ENCODE results near the gene STMN1. TPM values are rescaled to one million over a fixed set of nuclear protein-coding genes. Genes with fewer than 3 reads are reported as not detected.
A peak's percentile ranks its signal among the peaks of the same experiment; 100 is the strongest.

The STMN1 gene
- total RNA-seq, 1 experiment from 2014 or later: 349 TPM

DNA sequence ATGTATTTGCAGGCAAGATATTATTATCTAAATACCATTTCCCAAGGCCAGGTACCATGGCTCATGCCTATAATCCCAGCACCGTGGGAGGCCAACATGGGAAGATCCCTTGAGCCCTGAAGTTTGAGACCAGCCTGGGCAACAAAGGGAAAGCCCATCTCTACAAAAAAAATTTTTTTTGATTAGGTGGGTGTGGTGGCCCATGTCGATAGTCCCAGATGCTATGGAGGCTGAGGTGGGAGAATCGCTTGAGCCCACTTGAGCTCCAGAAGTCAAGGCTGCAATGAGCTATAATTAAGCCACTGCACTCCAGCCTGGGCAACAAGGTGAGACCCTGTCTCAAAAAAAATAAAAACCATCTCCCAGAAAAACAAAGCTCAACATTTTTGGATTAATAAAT is 2.2 kb downstream of the STMN1 start:
- CTCF ChIA-PET: no interaction called here
- no peak overlapping the region for H3K4me3 ChIP-seq
- intact Hi-C loops (cut with micrococcal nuclease; ENCODE audit: unreplicated experiment): loop anchor here (2.0 kb wide), 1 partner anchor 95 kb away; the partner anchor contains the start of gene PAFAH2

DNA sequence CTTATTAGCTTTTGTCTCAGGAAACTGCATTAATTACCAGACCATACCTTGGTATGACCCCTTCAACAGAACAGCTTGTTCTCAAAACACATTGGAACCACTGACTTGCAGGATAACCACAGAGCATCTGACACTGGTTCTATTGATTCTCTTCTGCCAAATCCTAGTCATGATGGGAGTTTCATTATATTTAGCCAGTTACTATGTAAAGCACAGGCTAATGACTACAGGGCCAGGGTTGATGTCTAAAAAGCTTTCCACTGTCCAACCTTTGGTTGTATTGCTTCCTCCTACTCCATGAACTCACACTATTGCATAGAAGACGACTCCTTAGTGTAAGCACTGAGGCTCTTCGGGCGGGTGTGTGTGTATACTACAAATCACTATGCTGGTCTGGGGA is 3.8 kb downstream of the STMN1 start:
- BruUV-seq (replicated peaks): no TSS peak
- H4K20me1 ChIP-seq (ENCODE audit: insufficient read depth): no peaks in the 10 kb centered on the region; the same call in 1 of the 2 replicates
- peaks cover 15% of the 10 kb centered on the region for H3K4me1 ChIP-seq (replicated peaks; ENCODE audit: insufficient read depth)
- H3K4me2 ChIP-seq: no peak overlapping the region
- TF ChIP-seq EZH2 (IDR thresholded peaks at IDR 0.05; ENCODE audit: low read depth): no peak
- TF ChIP-seq, protein P1, sequence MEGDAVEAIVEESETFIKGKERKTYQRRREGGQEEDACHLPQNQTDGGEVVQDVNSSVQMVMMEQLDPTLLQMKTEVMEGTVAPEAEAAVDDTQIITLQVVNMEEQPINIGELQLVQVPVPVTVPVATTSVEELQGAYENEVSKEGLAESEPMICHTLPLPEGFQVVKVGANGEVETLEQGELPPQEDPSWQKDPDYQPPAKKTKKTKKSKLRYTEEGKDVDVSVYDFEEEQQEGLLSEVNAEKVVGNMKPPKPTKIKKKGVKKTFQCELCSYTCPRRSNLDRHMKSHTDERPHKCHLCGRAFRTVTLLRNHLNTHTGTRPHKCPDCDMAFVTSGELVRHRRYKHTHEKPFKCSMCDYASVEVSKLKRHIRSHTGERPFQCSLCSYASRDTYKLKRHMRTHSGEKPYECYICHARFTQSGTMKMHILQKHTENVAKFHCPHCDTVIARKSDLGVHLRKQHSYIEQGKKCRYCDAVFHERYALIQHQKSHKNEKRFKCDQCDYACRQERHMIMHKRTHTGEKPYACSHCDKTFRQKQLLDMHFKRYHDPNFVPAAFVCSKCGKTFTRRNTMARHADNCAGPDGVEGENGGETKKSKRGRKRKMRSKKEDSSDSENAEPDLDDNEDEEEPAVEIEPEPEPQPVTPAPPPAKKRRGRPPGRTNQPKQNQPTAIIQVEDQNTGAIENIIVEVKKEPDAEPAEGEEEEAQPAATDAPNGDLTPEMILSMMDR (conservative IDR thresholded peaks at IDR 0.05): no peak
- no peak overlapping the region for H2AFZ ChIP-seq
- no peak overlapping the region for H3K27ac ChIP-seq
- H3K36me3 ChIP-seq (ENCODE audit: low read depth): no peaks in the 10 kb centered on the region; the same call in 1 of the 2 replicates
- no peaks in the 10 kb centered on the region for H3K9me3 ChIP-seq (ENCODE audit: insufficient read depth, low read depth)
- no peaks in the 10 kb centered on the region for H3K9me2 ChIP-seq (ENCODE audit: insufficient read depth)
- CTCF ChIA-PET: no interaction called here
- no peaks in the 10 kb centered on the region for H3K27me3 ChIP-seq (ENCODE audit: insufficient read depth, low read depth)
- peaks cover 28% of the 10 kb centered on the region for H3K79me2 ChIP-seq (ENCODE audit: low read depth)
- DNase-seq: no peak
- intact Hi-C loops (cut with micrococcal nuclease; ENCODE audit: unreplicated experiment): no loop called here
- POLR2A ChIA-PET (ENCODE audit: unreplicated experiment): interaction anchor here (0.6 to 0.8 kb wide), 2 partner anchors 9 to 1484 kb away, joined by 5 to 8 read pairs; no protein-coding TSS in a partner anchor
- peaks cover 10% of the 10 kb centered on the region; the same call in 1 of the 2 replicates for H3F3A ChIP-seq (ENCODE audit: insufficient read depth, low read depth)
- H3K4me3 ChIP-seq: no peak overlapping the region

More for the DNA sequence above, 2.2 kb downstream of the STMN1 start:
- no peaks in the 10 kb centered on the region for H3K9me3 ChIP-seq (ENCODE audit: insufficient read depth, low read depth)
- peaks cover 10% of the 10 kb centered on the region; the same call in 1 of the 2 replicates for H3F3A ChIP-seq (ENCODE audit: insufficient read depth, low read depth)
- peaks cover 15% of the 10 kb centered on the region for H3K4me1 ChIP-seq (replicated peaks; ENCODE audit: insufficient read depth)
- no peak overlapping the region for H2AFZ ChIP-seq
- TF ChIP-seq, protein P1 (conservative IDR thresholded peaks at IDR 0.05): no peak
- TF ChIP-seq EZH2 (IDR thresholded peaks at IDR 0.05; ENCODE audit: low read depth): no peak
- no peak for DNase-seq
- peaks cover 28% of the 10 kb centered on the region for H3K79me2 ChIP-seq (ENCODE audit: low read depth)
- no peaks in the 10 kb centered on the region; the same call in 1 of the 2 replicates for H4K20me1 ChIP-seq (ENCODE audit: insufficient read depth)
- H3K27ac ChIP-seq: no peak overlapping the region
- POLR2A ChIA-PET (ENCODE audit: unreplicated experiment): interaction anchor here (0.6 to 0.7 kb wide), 2 partner anchors 96 to 239 kb away, joined by 6 to 9 read pairs; no protein-coding TSS in a partner anchor
- H3K36me3 ChIP-seq (ENCODE audit: low read depth): no peaks in the 10 kb centered on the region; the same call in 1 of the 2 replicates
- no peaks in the 10 kb centered on the region for H3K9me2 ChIP-seq (ENCODE audit: insufficient read depth)
- H3K27me3 ChIP-seq (ENCODE audit: insufficient read depth, low read depth): no peaks in the 10 kb centered on the region
- H3K4me2 ChIP-seq: peak overlapping the region; percentile 99
- no TSS peak for BruUV-seq (replicated peaks)

DNA sequence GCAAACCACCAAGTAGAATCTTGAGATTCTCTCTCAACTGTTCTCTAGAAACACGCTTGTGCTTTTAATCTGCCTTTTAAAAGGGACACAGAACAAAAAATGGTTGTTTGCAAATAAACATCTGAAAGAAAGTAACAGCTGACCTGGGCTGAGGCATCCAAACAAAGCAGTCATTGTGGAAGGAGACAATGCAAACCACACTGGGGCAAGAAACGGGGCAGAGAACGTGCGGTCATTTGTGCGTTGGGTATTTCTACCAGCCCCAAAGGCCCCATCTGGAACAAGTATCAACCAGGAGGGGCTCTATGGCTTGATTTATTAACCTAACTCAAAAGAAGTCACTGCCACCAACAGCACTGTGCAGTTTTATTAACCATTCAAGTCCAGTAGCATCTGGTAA is 6.0 kb downstream of the STMN1 start:
- intact Hi-C loops (cut with micrococcal nuclease; ENCODE audit: unreplicated experiment): no loop called here
- no peak for TF ChIP-seq EZH2 (IDR thresholded peaks at IDR 0.05; ENCODE audit: low read depth)
- TF ChIP-seq, protein P1 (conservative IDR thresholded peaks at IDR 0.05): no peak

More for the DNA sequence above, 6.0 kb downstream of the STMN1 start:
- Histone ChIP-seq H3K27me3 (ENCODE audit: insufficient read depth, low read depth) (no peaks in the 10 kb centered on the region), H3K27ac (no peak overlapping the region), H3K36me3 (ENCODE audit: low read depth) (no peaks in the 10 kb centered on the region; the same call in 1 of the 2 replicates), H3K9me2 (ENCODE audit: insufficient read depth) (no peaks in the 10 kb centered on the region), H3K4me3 (no peak overlapping the region), H2AFZ (no peak overlapping the region), H3F3A (ENCODE audit: insufficient read depth, low read depth) (peaks cover 10% of the 10 kb centered on the region; the same call in 1 of the 2 replicates), H3K4me2 (no peak overlapping the region), H3K79me2 (ENCODE audit: low read depth) (peaks cover 27% of the 10 kb centered on the region), H3K9me3 (ENCODE audit: insufficient read depth, low read depth) (no peaks in the 10 kb centered on the region), H4K20me1 (ENCODE audit: insufficient read depth) (no peaks in the 10 kb centered on the region; the same call in 1 of the 2 replicates), H3K4me1 (replicated peaks; ENCODE audit: insufficient read depth) (peaks cover 15% of the 10 kb centered on the region)
- DNase-seq: no peak
- ChIA-PET POLR2A (ENCODE audit: unreplicated experiment) (interaction anchor here (0.7 kb wide), 1 partner anchor 133 kb away, joined by 6 read pairs; no protein-coding TSS in a partner anchor), CTCF (interaction anchor here (0.6 kb wide), 1 partner anchor 55 kb away, joined by 3 read pairs; no protein-coding TSS in a partner anchor)
- no TSS peak for BruUV-seq (replicated peaks)
